Suprapubic skin (tissue), 3 donors: ENCODE results near the gene CAMK2D.
"Not testable (repeated sequence)": the region's sequence is repeated elsewhere in the genome, so short reads cannot be mapped to it uniquely, and the experiment has no call there.

Source experiments
- CTCF ChIP-seq, 2 donors: fragments of 200-600 bp in 1 of 2; fragments of 450-650 bp in 1 of 2; sonication (generic) in 1 of 2; IDR thresholded peaks; one replicate each; pipeline ENCODE4 v1.5.1; 2016 to 2019; ENCODE audit warnings: antibody characterized with exemption in 2 of 2, mild to moderate bottlenecking in 1 of 2, moderate library complexity in 1 of 2
- EP300 ChIP-seq: sonication (generic); formaldehyde crosslinking; IDR thresholded peaks from one replicate; pipeline ENCODE4 v1.6.1; 2017; ENCODE audit warnings: antibody characterized with exemption
- POLR2A ChIP-seq, 2 donors: fragments of 450-650 bp; IDR thresholded peaks; one replicate each; pipeline ENCODE4 v1.6.1; 2017; ENCODE audit warnings: antibody characterized with exemption in 2 of 2, mild to moderate bottlenecking in 2 of 2, moderate library complexity in 2 of 2

GRCh38 chr4:113685157-113685556 lies 76.4 kb downstream of the CAMK2D start:
- TF ChIP-seq CTCF (IDR thresholded peaks at IDR 0.05); POLR2A (IDR thresholded peaks at IDR 0.05); EP300: not testable (repeated sequence)
